ENCODE data around the gene NPEPL1. TPM values are rescaled to one million over a fixed set of nuclear protein-coding genes. Genes with fewer than 3 reads are reported as not detected.
A peak's percentile ranks its signal among the peaks of the same experiment; 100 is the strongest.

The NPEPL1 gene
- total RNA-seq, 6 donors from 2014 or later, result 19.4 to 198 (median 50.9) TPM

DNA sequence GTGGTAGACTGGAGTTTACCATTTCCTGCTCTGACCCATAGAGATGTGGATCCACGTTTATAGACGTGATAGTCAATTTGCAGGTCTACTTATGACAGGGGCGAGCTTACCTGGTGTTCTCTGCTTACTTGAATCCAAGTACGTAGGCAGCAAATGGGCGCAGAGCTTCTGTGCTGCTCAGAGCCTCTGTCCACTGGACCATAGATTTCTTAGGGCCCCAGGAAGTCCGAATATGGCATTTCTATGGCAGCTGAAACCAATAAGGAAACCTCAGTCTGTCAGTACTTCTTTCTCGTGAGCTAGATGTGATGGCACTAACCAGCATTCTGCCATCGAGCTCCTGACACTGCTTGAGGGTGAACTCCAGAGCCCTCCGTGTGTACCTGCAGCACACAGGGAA, 19.5 kb upstream of the NPEPL1 start:
- no peak for ATAC-seq (ENCODE audit: low FRiP score in 2 of 2)
- TF ChIP-seq POLR2AphosphoS5 (IDR thresholded peaks at IDR 0.05) (no peak), EP300 (IDR thresholded peaks at IDR 0.05) (no peak), POLR2A (IDR thresholded peaks at IDR 0.05) (no peak)
- TF ChIP-seq, protein P1, sequence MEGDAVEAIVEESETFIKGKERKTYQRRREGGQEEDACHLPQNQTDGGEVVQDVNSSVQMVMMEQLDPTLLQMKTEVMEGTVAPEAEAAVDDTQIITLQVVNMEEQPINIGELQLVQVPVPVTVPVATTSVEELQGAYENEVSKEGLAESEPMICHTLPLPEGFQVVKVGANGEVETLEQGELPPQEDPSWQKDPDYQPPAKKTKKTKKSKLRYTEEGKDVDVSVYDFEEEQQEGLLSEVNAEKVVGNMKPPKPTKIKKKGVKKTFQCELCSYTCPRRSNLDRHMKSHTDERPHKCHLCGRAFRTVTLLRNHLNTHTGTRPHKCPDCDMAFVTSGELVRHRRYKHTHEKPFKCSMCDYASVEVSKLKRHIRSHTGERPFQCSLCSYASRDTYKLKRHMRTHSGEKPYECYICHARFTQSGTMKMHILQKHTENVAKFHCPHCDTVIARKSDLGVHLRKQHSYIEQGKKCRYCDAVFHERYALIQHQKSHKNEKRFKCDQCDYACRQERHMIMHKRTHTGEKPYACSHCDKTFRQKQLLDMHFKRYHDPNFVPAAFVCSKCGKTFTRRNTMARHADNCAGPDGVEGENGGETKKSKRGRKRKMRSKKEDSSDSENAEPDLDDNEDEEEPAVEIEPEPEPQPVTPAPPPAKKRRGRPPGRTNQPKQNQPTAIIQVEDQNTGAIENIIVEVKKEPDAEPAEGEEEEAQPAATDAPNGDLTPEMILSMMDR (IDR thresholded peaks at IDR 0.05), result no peak
- Histone ChIP-seq H3K4me1 (peaks cover 0 to 11% (median 4%) of the 10 kb centered on the region in 4 donors), H3K27ac (no peak overlapping the region), H3K36me3 (peaks cover 11 to 92% (median 61%) of the 10 kb centered on the region in 4 donors), H3K4me3 (no peak overlapping the region), H3K9me3 (no peaks in the 10 kb centered on the region), H3K27me3 (no peaks in the 10 kb centered on the region)
- DNase-seq, result no peak
- WGBS, 2 donors, result 92 to 93% methylated on average over 9 of the region's 9 CpGs

DNA sequence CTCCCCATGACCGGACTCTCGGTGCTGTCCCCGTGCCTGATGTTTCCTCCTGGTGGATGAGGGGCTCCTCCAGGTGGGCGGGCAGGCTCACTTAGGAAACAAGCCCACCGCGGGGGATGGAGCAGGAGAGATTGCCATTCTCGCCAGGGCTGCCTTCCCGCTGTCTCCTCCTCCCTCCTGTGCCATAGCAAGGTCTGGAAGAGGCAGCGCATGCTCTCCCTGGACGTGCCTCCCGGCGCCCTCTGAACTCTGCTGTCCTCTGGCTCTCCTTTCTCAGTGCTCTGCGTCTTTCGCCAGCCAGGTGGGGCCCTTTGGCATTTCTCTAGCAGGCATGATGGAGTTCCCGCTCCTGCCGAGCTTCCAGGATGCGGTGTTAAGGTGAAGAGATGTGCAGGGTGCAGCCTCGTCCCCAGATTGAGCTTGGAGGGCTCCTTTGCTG, 17.4 kb upstream of the NPEPL1 start:
- ATAC-seq (ENCODE audit: low FRiP score in 2 of 2) (no peak), DNase-seq (peak in 1 of 2 donors; percentile 55)
- TF ChIP-seq POLR2A (IDR thresholded peaks at IDR 0.05) (no peak), EP300 (IDR thresholded peaks at IDR 0.05) (no peak), POLR2AphosphoS5 (IDR thresholded peaks at IDR 0.05) (no peak)
- TF ChIP-seq, protein P1 (IDR thresholded peaks at IDR 0.05), result no peak
- Histone ChIP-seq H3K36me3 (peaks cover 10 to 93% (median 56%) of the 10 kb centered on the region in 4 donors), H3K4me1 (no peaks in the 10 kb centered on the region), H3K4me3 (no peak overlapping the region), H3K9me3 (no peaks in the 10 kb centered on the region), H3K27me3 (no peaks in the 10 kb centered on the region), H3K27ac (no peak overlapping the region)
- 94 to 97% methylated on average over 15 to 18 of the region's 18 CpGs for WGBS, 2 donors

GRCh38 chr20:58675641-58676040, 17.0 kb upstream of the NPEPL1 start:
- Histone ChIP-seq H3K9me3 (no peaks in the 10 kb centered on the region), H3K27ac (no peak overlapping the region), H3K4me1 (no peaks in the 10 kb centered on the region), H3K27me3 (no peaks in the 10 kb centered on the region), H3K36me3 (peaks cover 5 to 92% (median 54%) of the 10 kb centered on the region in 4 donors), H3K4me3 (no peak overlapping the region)
- DNase-seq, result no peak
- TF ChIP-seq, protein P1 (IDR thresholded peaks at IDR 0.05), result no peak
- TF ChIP-seq POLR2AphosphoS5 (IDR thresholded peaks at IDR 0.05) (no peak), EP300 (IDR thresholded peaks at IDR 0.05) (no peak), POLR2A (IDR thresholded peaks at IDR 0.05) (no peak)
- no peak for ATAC-seq (ENCODE audit: low FRiP score in 2 of 2)
- 89 to 90% methylated on average over 17 of the region's 17 CpGs for WGBS, 2 donors

GRCh38 chr20:58676161-58676560, 16.4 kb upstream of the NPEPL1 start:
- no peak overlapping the region for H3K27ac ChIP-seq
- 97% methylated on average over 19 of the region's 19 CpGs for WGBS, 2 donors
- no peaks in the 10 kb centered on the region for H3K27me3 ChIP-seq
- ATAC-seq (ENCODE audit: low FRiP score in 2 of 2) (no peak), DNase-seq (peak in 1 of 2 donors; percentile 59)
- H3K36me3 ChIP-seq, result peaks cover 5 to 91% (median 51%) of the 10 kb centered on the region in 4 donors
- no peaks in the 10 kb centered on the region for H3K9me3 ChIP-seq
- H3K4me3 ChIP-seq, result no peak overlapping the region
- no peaks in the 10 kb centered on the region for H3K4me1 ChIP-seq
- no peak for TF ChIP-seq POLR2AphosphoS5 (IDR thresholded peaks at IDR 0.05)
- no peak for TF ChIP-seq EP300 (IDR thresholded peaks at IDR 0.05)
- no peak for TF ChIP-seq POLR2A (IDR thresholded peaks at IDR 0.05)
- TF ChIP-seq, protein P1 (IDR thresholded peaks at IDR 0.05), result no peak

- DNase-seq, result no peak
- H3K27ac ChIP-seq, result no peak overlapping the region
- H3K4me3 ChIP-seq, result no peak overlapping the region
- WGBS, 2 donors, result 92 to 96% methylated on average over 5 of the region's 5 CpGs
- H3K27me3 ChIP-seq, result no peaks in the 10 kb centered on the region
- no peaks in the 10 kb centered on the region for H3K4me1 ChIP-seq
- no peaks in the 10 kb centered on the region for H3K9me3 ChIP-seq
- ATAC-seq (ENCODE audit: low FRiP score in 2 of 2), result no peak
- peaks cover 5 to 82% (median 47%) of the 10 kb centered on the region in 4 donors for H3K36me3 ChIP-seq
- TF ChIP-seq, protein P1 (IDR thresholded peaks at IDR 0.05), result no peak
- TF ChIP-seq EP300 (IDR thresholded peaks at IDR 0.05), result no peak
- TF ChIP-seq POLR2AphosphoS5 (IDR thresholded peaks at IDR 0.05), result no peak
- TF ChIP-seq POLR2A (IDR thresholded peaks at IDR 0.05), result no peak
Observed at GRCh38 chr20:58677079-58677604, 15.5 kb upstream of the NPEPL1 start.
